Mesothelial cell of epicardium (in vitro differentiated cells): ENCODE data around the gene GRIK5. TPM values are rescaled to one million over a fixed set of nuclear protein-coding genes. Genes with fewer than 3 reads are reported as not detected.

Source experiments
- DNase-seq, 2 experiments: peaks; one replicate each; pipeline ENCODE4 v3.0.0; 2021; ENCODE audit warnings: low spot score in 2 of 2; ENCODE audit not compliant: unreplicated experiment in 2 of 2
- H3K27ac Mint-ChIP-seq: 2 replicates; pipeline ENCODE4 v1.8.0; 2021; ENCODE audit warnings: mixed read lengths
- H3K27me3 Mint-ChIP-seq: 2 replicates; pipeline ENCODE4 v1.8.0; 2021; ENCODE audit warnings: low read depth, mixed read lengths
- H3K36me3 Mint-ChIP-seq: 2 replicates; pipeline ENCODE4 v1.8.0; 2021; ENCODE audit warnings: mixed read lengths
- H3K4me1 Mint-ChIP-seq: 2 replicates; pipeline ENCODE4 v1.8.0; 2021; ENCODE audit warnings: mixed read lengths
- H3K4me3 Mint-ChIP-seq: 2 replicates; pipeline ENCODE4 v1.8.0; 2021; ENCODE audit warnings: mild to moderate bottlenecking, moderate library complexity, mixed read lengths
- H3K9me3 Mint-ChIP-seq: 2 replicates; pipeline ENCODE4 v1.8.0; 2021; ENCODE audit warnings: mixed read lengths
- CTCF ChIP-seq: fragments of 200-600 bp; sonication (generic); IDR thresholded peaks from one replicate; pipeline ENCODE4 v1.5.0; 2021; ENCODE audit warnings: antibody characterized with exemption; ENCODE audit not compliant: unreplicated experiment
- total RNA-seq: library from RNA; stranded (reverse); gene quantifications from 3 replicates; pipeline ENCODE4 v1.2.1, GENCODE V29; 2021

Gene GRIK5
- total RNA-seq, 1 donor from 2014 or later, result 38.3 TPM

- Mint-ChIP-seq H3K4me1 (peaks cover 18% of the 10 kb centered on the region), H3K27me3 (peaks cover 11% of the 10 kb centered on the region), H3K4me3 (no peak overlapping the region), H3K9me3 (no peaks in the 10 kb centered on the region), H3K27ac (no peak overlapping the region), H3K36me3 (no peaks in the 10 kb centered on the region)
- DNase-seq, result no peak
- TF ChIP-seq CTCF, result no peak
Observed at GRCh38 chr19:42071247-42071646, 1.2 kb upstream of the GRIK5 start.

- no peaks in the 10 kb centered on the region for H3K9me3 Mint-ChIP-seq
- TF ChIP-seq CTCF, result no peak
- no peak overlapping the region for H3K27ac Mint-ChIP-seq
- H3K36me3 Mint-ChIP-seq, result peaks cover 3% of the 10 kb centered on the region
- no peak for DNase-seq
- peaks cover 12% of the 10 kb centered on the region for H3K27me3 Mint-ChIP-seq
- no peak overlapping the region for H3K4me3 Mint-ChIP-seq
- H3K4me1 Mint-ChIP-seq, result peaks cover 5% of the 10 kb centered on the region
Observed at GRCh38 chr19:42068756-42069571, 1.0 kb downstream of the GRIK5 start.

GRCh38 chr19:42068361-42068755 is 1.6 kb downstream of the GRIK5 start:
- peaks cover 12% of the 10 kb centered on the region for H3K27me3 Mint-ChIP-seq
- TF ChIP-seq CTCF, result no peak
- no peaks in the 10 kb centered on the region for H3K9me3 Mint-ChIP-seq
- H3K4me3 Mint-ChIP-seq, result no peak overlapping the region
- H3K27ac Mint-ChIP-seq, result no peak overlapping the region
- H3K4me1 Mint-ChIP-seq, result peaks cover 5% of the 10 kb centered on the region
- DNase-seq, result no peak
- H3K36me3 Mint-ChIP-seq, result peaks cover 3% of the 10 kb centered on the region

GRCh38 chr19:42067315-42067888 is 2.6 kb downstream of the GRIK5 start:
- Mint-ChIP-seq H3K4me3 (no peak overlapping the region), H3K36me3 (peaks cover 5% of the 10 kb centered on the region), H3K4me1 (peaks cover 5% of the 10 kb centered on the region), H3K27me3 (peaks cover 12% of the 10 kb centered on the region), H3K27ac (no peak overlapping the region), H3K9me3 (no peaks in the 10 kb centered on the region)
- DNase-seq, result no peak
- TF ChIP-seq CTCF, result no peak

- peaks cover 15% of the 10 kb centered on the region for H3K36me3 Mint-ChIP-seq
- peaks cover 5% of the 10 kb centered on the region for H3K4me1 Mint-ChIP-seq
- no peak overlapping the region for H3K27ac Mint-ChIP-seq
- no peaks in the 10 kb centered on the region for H3K9me3 Mint-ChIP-seq
- DNase-seq, result no peak
- TF ChIP-seq CTCF, result no peak
- H3K27me3 Mint-ChIP-seq, result peaks cover 9% of the 10 kb centered on the region
- no peak overlapping the region for H3K4me3 Mint-ChIP-seq
Observed at GRCh38 chr19:42066075-42066754, 3.8 kb downstream of the GRIK5 start.
